Measurements from ENCODE around the gene HNRNPL.
"Not testable (repeated sequence)": the region's sequence is repeated elsewhere in the genome, so short reads cannot be mapped to it uniquely, and the experiment has no call there.

- not testable (repeated sequence) for TF ChIP-seq CTCF (IDR thresholded peaks at IDR 0.05; ENCODE audit: low read depth, low read length); POLR2A (IDR thresholded peaks at IDR 0.05; ENCODE audit: extremely low read depth, insufficient read length); MYC (IDR thresholded peaks at IDR 0.05; ENCODE audit: low read depth, low read length); MAX (IDR thresholded peaks at IDR 0.05; ENCODE audit: low read depth, low read length)
Observed at GRCh38 chr19:38813932-38814331, 35.9 kb downstream of the HNRNPL start.
